ENCODE data around the gene KLK12. TPM values are rescaled to one million over a fixed set of nuclear protein-coding genes. Genes with fewer than 3 reads are reported as not detected.

KLK12 gene
- total and polyA plus RNA-seq, 2 donors (not counting 1 experiment from before 2014, with no cell fraction given), result not detected

- Histone ChIP-seq H3K36me3 (replicated peaks in 1 of 2; ENCODE audit: control extremely low read depth in 1 of 2, control insufficient read depth in 1 of 2, extremely low read depth in 1 of 2, insufficient read depth in 2 of 2, low read length in 1 of 2) (no peaks in the 10 kb centered on the region), H4K20me1 (ENCODE audit: control insufficient read depth, insufficient read depth, low read length, poor library complexity, severe bottlenecking) (no peaks in the 10 kb centered on the region), H3K4me3 (ENCODE audit: control extremely low read depth in 1 of 5, extremely low read depth in 1 of 5, insufficient read depth in 1 of 5, low read depth in 2 of 5, low read length in 4 of 5) (no peak overlapping the region), H2AFZ (ENCODE audit: insufficient read depth, low read depth, low read length, poor library complexity, severe bottlenecking) (no peak overlapping the region), H3K27me3 (replicated peaks in 1 of 4; ENCODE audit: control extremely low read depth in 1 of 4, control insufficient read depth in 3 of 4, insufficient read depth in 4 of 4, low read length in 3 of 4) (peaks cover 0 to 11% (median 4%) of the 10 kb centered on the region in 4 experiments), H3K9ac (ENCODE audit: low read length) (no peak overlapping the region), H3K79me2 (ENCODE audit: control insufficient read depth, insufficient read depth, low read length) (no peaks in the 10 kb centered on the region), H3K9me3 (ENCODE audit: control extremely low read depth in 1 of 3, control insufficient read depth in 2 of 3, insufficient read depth in 1 of 3, low read length in 2 of 3) (peaks cover 0 to 5% (median 0%) of the 10 kb centered on the region in 3 donors), H3K4me1 (ENCODE audit: control insufficient read depth in 2 of 2, insufficient read depth in 2 of 2, low read length in 2 of 2) (peaks cover 0 to 4% of the 10 kb centered on the region in 2 donors), H3K27ac (ENCODE audit: low read length in 2 of 2) (no peak overlapping the region), H3K4me2 (replicated peaks; ENCODE audit: low read depth, low read length, poor library complexity, severe bottlenecking) (no peak overlapping the region)
- Mint-ChIP-seq H3K4me1 (peaks cover 2% of the 10 kb centered on the region), H3K27me3 (peaks cover 33% of the 10 kb centered on the region), H3K9me3 (ENCODE audit: insufficient read depth) (no peaks in the 10 kb centered on the region), H3K4me3 (no peak overlapping the region), H3K27ac (no peak overlapping the region)
- 74% methylated on average over 10 of the region's 11 CpGs for WGBS (ENCODE audit: insufficient coverage)
- DNase-seq (no peak), ATAC-seq (ENCODE audit: low read depth) (no peak)
- POLR2A ChIA-PET, result no interaction called here
- intact Hi-C loops (cut with micrococcal nuclease), result loop anchor here (5.0 kb wide), 1 partner anchor 638 kb away; no protein-coding TSS in a partner anchor
- TF ChIP-seq EZH2 (IDR thresholded peaks at IDR 0.05; ENCODE audit: borderline replicate concordance, insufficient read depth, low read depth, low read length, poor library complexity, severe bottlenecking) (no peak), CTCF (IDR thresholded peaks at IDR 0.05) (no peak)
- CTCF ChIA-PET, result no interaction called here
Measured at GRCh38 chr19:51023946-51024345, 10.9 kb downstream of the KLK12 start.

- no peak for TF ChIP-seq CTCF (IDR thresholded peaks at IDR 0.05)
- TF ChIP-seq EZH2 (IDR thresholded peaks at IDR 0.05; ENCODE audit: borderline replicate concordance, insufficient read depth, low read depth, low read length, poor library complexity, severe bottlenecking), result no peak
- ChIA-PET CTCF (no interaction called here), POLR2A (no interaction called here)
- peaks cover 7% of the 10 kb centered on the region for H3K4me1 Mint-ChIP-seq
- Histone ChIP-seq H3K36me3 (replicated peaks in 1 of 2; ENCODE audit: control extremely low read depth in 1 of 2, control insufficient read depth in 1 of 2, extremely low read depth in 1 of 2, insufficient read depth in 2 of 2, low read length in 1 of 2) (no peaks in the 10 kb centered on the region), H3K9ac (ENCODE audit: low read length) (no peak overlapping the region), H3K9me3 (ENCODE audit: control extremely low read depth in 1 of 3, control insufficient read depth in 2 of 3, insufficient read depth in 1 of 3, low read length in 2 of 3) (peaks cover 0 to 14% (median 0%) of the 10 kb centered on the region in 3 donors), H2AFZ (ENCODE audit: insufficient read depth, low read depth, low read length, poor library complexity, severe bottlenecking) (no peak overlapping the region), H3K27me3 (replicated peaks in 1 of 4; ENCODE audit: control extremely low read depth in 1 of 4, control insufficient read depth in 3 of 4, insufficient read depth in 4 of 4, low read length in 3 of 4) (peaks cover 0 to 21% (median 9%) of the 10 kb centered on the region in 4 experiments), H3K27ac (ENCODE audit: low read length in 2 of 2) (no peak overlapping the region), H3K4me1 (ENCODE audit: control insufficient read depth in 2 of 2, insufficient read depth in 2 of 2, low read length in 2 of 2) (peaks cover 0 to 9% of the 10 kb centered on the region in 2 donors), H3K4me3 (ENCODE audit: control extremely low read depth in 1 of 5, extremely low read depth in 1 of 5, insufficient read depth in 1 of 5, low read depth in 2 of 5, low read length in 4 of 5) (no peak overlapping the region), H3K79me2 (ENCODE audit: control insufficient read depth, insufficient read depth, low read length) (no peaks in the 10 kb centered on the region), H3K4me2 (replicated peaks; ENCODE audit: low read depth, low read length, poor library complexity, severe bottlenecking) (no peak overlapping the region), H4K20me1 (ENCODE audit: control insufficient read depth, insufficient read depth, low read length, poor library complexity, severe bottlenecking) (no peaks in the 10 kb centered on the region)
- intact Hi-C loops (cut with micrococcal nuclease), result loop anchor here (5.0 kb wide), 1 partner anchor 640 kb away; no protein-coding TSS in a partner anchor
- WGBS (ENCODE audit: insufficient coverage), result 73% methylated on average over 14 of the region's 14 CpGs
- H3K4me3 Mint-ChIP-seq, result no peak overlapping the region
- no peak for DNase-seq
- H3K27me3 Mint-ChIP-seq, result peaks cover 37% of the 10 kb centered on the region
- no peak for ATAC-seq (ENCODE audit: low read depth)
- no peaks in the 10 kb centered on the region for H3K9me3 Mint-ChIP-seq (ENCODE audit: insufficient read depth)
- H3K27ac Mint-ChIP-seq, result no peak overlapping the region
Measured at GRCh38 chr19:51022526-51022925, 12.3 kb downstream of the KLK12 start.
